Measurements from ENCODE around the gene AMOTL1. TPM values are rescaled to one million over a fixed set of nuclear protein-coding genes. Genes with fewer than 3 reads are reported as not detected.

Gene AMOTL1
- total and polyA plus RNA-seq, 2 of the 8 experiments (the other 6 are each of a cell fraction or from before 2014, with no cell fraction given), result 9.0 to 27.6 TPM

- Histone ChIP-seq H2BK120ac (replicated peaks; ENCODE audit: low read depth, low read length) (no peak overlapping the region), H2BK20ac (ENCODE audit: low read length) (no peak overlapping the region), H4K20me1 (replicated peaks in 1 of 2; ENCODE audit: control insufficient read depth in 1 of 2, insufficient read depth in 2 of 2, low read length in 2 of 2) (peaks cover 0 to 2% of the 10 kb centered on the region in 2 experiments), H2AK5ac (ENCODE audit: low read depth, low read length) (no peak overlapping the region), H2BK12ac (ENCODE audit: low read depth, low read length) (no peak overlapping the region), H3K79me2 (ENCODE audit: control insufficient read depth in 1 of 2, insufficient read depth in 2 of 2, low read length in 2 of 2) (no peaks in the 10 kb centered on the region), H3K4me1 (replicated peaks in 1 of 4; ENCODE audit: control insufficient read depth in 3 of 4, insufficient read depth in 4 of 4, low read length in 3 of 4) (peaks cover 0 to 2% (median 0%) of the 10 kb centered on the region in 4 experiments; a peak in 1 of 7 replicates), H3K23ac (ENCODE audit: insufficient read length) (no peak overlapping the region), H2AFZ (ENCODE audit: low read length) (no peak overlapping the region), H3K9ac (replicated peaks in 1 of 4; ENCODE audit: extremely low read depth in 1 of 4, low read depth in 3 of 4, low read length in 3 of 4) (no peak overlapping the region), H3K27me3 (replicated peaks in 1 of 4; ENCODE audit: control insufficient read depth in 3 of 4, extremely low read depth in 1 of 4, insufficient read depth in 3 of 4, low read length in 3 of 4) (no peaks in the 10 kb centered on the region), H3K23me2 (ENCODE audit: low read depth, low read length) (no peaks in the 10 kb centered on the region), H3K4ac (replicated peaks; ENCODE audit: insufficient read length, low read depth, low read length) (no peak overlapping the region), H3K56ac (replicated peaks; ENCODE audit: insufficient read length, low read depth, low read length) (no peak overlapping the region), H3K4me2 (ENCODE audit: insufficient read depth in 1 of 2, low read depth in 2 of 2, low read length in 2 of 2) (no peak overlapping the region), H3K79me1 (ENCODE audit: low read depth, low read length) (no peaks in the 10 kb centered on the region), H3K4me3 (ENCODE audit: extremely low read depth in 1 of 4, insufficient read depth in 2 of 4, low read depth in 3 of 4, low read length in 4 of 4) (no peak overlapping the region), H4K91ac (replicated peaks; ENCODE audit: insufficient read length, low read length) (no peak overlapping the region), H4K5ac (ENCODE audit: insufficient read length, low read depth, low read length) (no peak overlapping the region), H2BK5ac (ENCODE audit: low read depth, low read length) (no peak overlapping the region), H3K18ac (ENCODE audit: extremely low read depth, low read length) (no peak overlapping the region), H3K36me3 (ENCODE audit: control insufficient read depth in 2 of 4, insufficient read depth in 4 of 4, low read length in 3 of 4) (peaks cover 0 to 6% (median 0%) of the 10 kb centered on the region in 4 experiments; a peak in 1 of 8 replicates), H3K27ac (ENCODE audit: low read depth, low read length) (no peak overlapping the region), H3K14ac (ENCODE audit: insufficient read length) (no peak overlapping the region), H4K8ac (ENCODE audit: extremely low read depth, insufficient read depth, low read length) (no peak overlapping the region), H3K9me3 (ENCODE audit: insufficient read depth in 2 of 2, low read depth in 1 of 2, low read length in 1 of 2) (no peaks in the 10 kb centered on the region), H2BK15ac (ENCODE audit: low read length) (no peak overlapping the region)
- ChIA-PET CTCF (ENCODE audit: partially characterized antibody) (interaction anchor here (1.4 kb wide), 1 partner anchor 20 kb away, joined by 3 read pairs; no protein-coding TSS in a partner anchor), POLR2A (ENCODE audit: partially characterized antibody) (no interaction called here)
- 92% methylated on average over 10 of the region's 11 CpGs; no CpG with 5 or more reads in 1 of the 2 experiments for WGBS, 2 experiments (ENCODE audit: extremely low coverage in 1 of 2, insufficient coverage in 1 of 2, insufficient read length in 1 of 2, insufficient replicate concordance in 2 of 2, low coverage in 1 of 2, low lambda C conversion rate in 2 of 2, missing lambda C conversion rate in 1 of 2)
- DNase-seq (ENCODE audit: low read depth in 1 of 2, low spot score in 2 of 2) (no peak), FAIRE-seq (no peak)
- TF ChIP-seq EGR1 (IDR thresholded peaks at IDR 0.05; ENCODE audit: borderline replicate concordance, low read depth, low read length) (no peak), BRCA1 (IDR thresholded peaks at IDR 0.05; ENCODE audit: low read depth, low read length) (no peak), TBP (IDR thresholded peaks at IDR 0.05; ENCODE audit: low read depth, low read length) (no peak), JUND (IDR thresholded peaks at IDR 0.05; ENCODE audit: low read length) (no peak), HDAC2 (IDR thresholded peaks at IDR 0.05; ENCODE audit: borderline replicate concordance in 1 of 2, low read depth in 2 of 2, low read length in 2 of 2) (no peak), CBX5 (IDR thresholded peaks at IDR 0.05; ENCODE audit: low read depth, low read length) (no peak), NRF1 (IDR thresholded peaks at IDR 0.05; ENCODE audit: low read depth, low read length) (no peak), SRF (IDR thresholded peaks at IDR 0.05; ENCODE audit: low read depth, low read length) (no peak), BACH1 (IDR thresholded peaks at IDR 0.05; ENCODE audit: low read length) (no peak), CHD1 (IDR thresholded peaks at IDR 0.05; ENCODE audit: low read depth, low read length) (no peak)
- TF ChIP-seq, protein P1, sequence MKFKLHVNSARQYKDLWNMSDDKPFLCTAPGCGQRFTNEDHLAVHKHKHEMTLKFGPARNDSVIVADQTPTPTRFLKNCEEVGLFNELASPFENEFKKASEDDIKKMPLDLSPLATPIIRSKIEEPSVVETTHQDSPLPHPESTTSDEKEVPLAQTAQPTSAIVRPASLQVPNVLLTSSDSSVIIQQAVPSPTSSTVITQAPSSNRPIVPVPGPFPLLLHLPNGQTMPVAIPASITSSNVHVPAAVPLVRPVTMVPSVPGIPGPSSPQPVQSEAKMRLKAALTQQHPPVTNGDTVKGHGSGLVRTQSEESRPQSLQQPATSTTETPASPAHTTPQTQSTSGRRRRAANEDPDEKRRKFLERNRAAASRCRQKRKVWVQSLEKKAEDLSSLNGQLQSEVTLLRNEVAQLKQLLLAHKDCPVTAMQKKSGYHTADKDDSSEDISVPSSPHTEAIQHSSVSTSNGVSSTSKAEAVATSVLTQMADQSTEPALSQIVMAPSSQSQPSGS (IDR thresholded peaks at IDR 0.05; ENCODE audit: low read length), result no peak
Observed at GRCh38 chr11:94877443-94878200, 109.5 kb downstream of the AMOTL1 start.
